Measurements from ENCODE around the gene CTNNA1.

The CTNNA1 gene

GRCh38 chr5:138979684-138980280 lies 226.6 kb downstream of the CTNNA1 start:
- H3K27ac Mint-ChIP-seq, result no peak overlapping the region
- no peak overlapping the region for H3K4me3 Mint-ChIP-seq
- peaks cover 1% of the 10 kb centered on the region for H3K36me3 Mint-ChIP-seq
- no peaks in the 10 kb centered on the region for H3K27me3 Mint-ChIP-seq
- no peaks in the 10 kb centered on the region for H3K4me1 Mint-ChIP-seq
- DNase-seq (ENCODE audit: low spot score in 2 of 2) (no peak), ATAC-seq (ENCODE audit: low read depth) (no peak)
- H3K9me3 Mint-ChIP-seq, result no peaks in the 10 kb centered on the region

GRCh38 chr5:138980441-138980840 lies 227.2 kb downstream of the CTNNA1 start:
- ATAC-seq (ENCODE audit: low read depth) (no peak), DNase-seq (ENCODE audit: low spot score in 2 of 2) (no peak)
- Mint-ChIP-seq H3K27me3 (no peaks in the 10 kb centered on the region), H3K9me3 (no peaks in the 10 kb centered on the region), H3K4me3 (no peak overlapping the region), H3K36me3 (peaks cover 1% of the 10 kb centered on the region), H3K4me1 (peaks cover 2% of the 10 kb centered on the region), H3K27ac (no peak overlapping the region)

- Mint-ChIP-seq H3K9me3 (no peaks in the 10 kb centered on the region), H3K27me3 (no peaks in the 10 kb centered on the region), H3K36me3 (peaks cover 1% of the 10 kb centered on the region), H3K4me1 (peaks cover 2% of the 10 kb centered on the region), H3K4me3 (no peak overlapping the region), H3K27ac (no peak overlapping the region)
- no peak for ATAC-seq (ENCODE audit: low read depth)
- DNase-seq (ENCODE audit: low spot score in 2 of 2), result no peak
Measured at GRCh38 chr5:138981131-138981530, 227.9 kb downstream of the CTNNA1 start.

- H3K4me1 Mint-ChIP-seq, result peaks cover 2% of the 10 kb centered on the region
- H3K27ac Mint-ChIP-seq, result no peak overlapping the region
- ATAC-seq (ENCODE audit: low read depth) (no peak), DNase-seq (ENCODE audit: low spot score in 2 of 2) (no peak)
- H3K36me3 Mint-ChIP-seq, result peaks cover 1% of the 10 kb centered on the region
- no peak overlapping the region for H3K4me3 Mint-ChIP-seq
- H3K27me3 Mint-ChIP-seq, result no peaks in the 10 kb centered on the region
- H3K9me3 Mint-ChIP-seq, result no peaks in the 10 kb centered on the region
Measured at GRCh38 chr5:138981586-138981985, 228.4 kb downstream of the CTNNA1 start.

GRCh38 chr5:138983984-138984383 lies 230.8 kb downstream of the CTNNA1 start:
- ATAC-seq (ENCODE audit: low read depth), result no peak
- DNase-seq (ENCODE audit: low spot score in 2 of 2), result no peak
- H3K9me3 Mint-ChIP-seq, result no peaks in the 10 kb centered on the region
- peaks cover 2% of the 10 kb centered on the region for H3K4me1 Mint-ChIP-seq
- no peak overlapping the region for H3K27ac Mint-ChIP-seq
- no peak overlapping the region for H3K4me3 Mint-ChIP-seq
- H3K27me3 Mint-ChIP-seq, result no peaks in the 10 kb centered on the region
- peaks cover 1% of the 10 kb centered on the region for H3K36me3 Mint-ChIP-seq
